HCT116 (cell line): Measurements from ENCODE around the gene MGST2.

Source experiments
- SIN3A ChIP-seq: IDR thresholded peaks from 2 replicates; pipeline ENCODE4 v1.6.1; 2012; ENCODE audit warnings: low read depth
- SP1 ChIP-seq: IDR thresholded peaks from 2 replicates; pipeline ENCODE4 v1.6.1; 2012; ENCODE audit warnings: low read depth
- TF ChIP-seq, protein P1 (sequence below), 3 experiments: fragments of 200-600 bp in 1 of 3; sonication (generic) in 1 of 3; IDR thresholded peaks in 2 of 3; conservative IDR thresholded peaks in 1 of 3; 2 replicates each; pipeline ENCODE4 v1.5.1; 2012 to 2017; ENCODE audit warnings: low read depth in 2 of 3, low read length in 2 of 3, antibody characterized with exemption in 1 of 3, borderline replicate concordance in 1 of 3, control low read depth in 1 of 3, mild to moderate bottlenecking in 1 of 3, mixed read lengths in 1 of 3, mixed run types in 1 of 3, moderate library complexity in 1 of 3; ENCODE audit not compliant: insufficient read depth in 1 of 3

DNA sequence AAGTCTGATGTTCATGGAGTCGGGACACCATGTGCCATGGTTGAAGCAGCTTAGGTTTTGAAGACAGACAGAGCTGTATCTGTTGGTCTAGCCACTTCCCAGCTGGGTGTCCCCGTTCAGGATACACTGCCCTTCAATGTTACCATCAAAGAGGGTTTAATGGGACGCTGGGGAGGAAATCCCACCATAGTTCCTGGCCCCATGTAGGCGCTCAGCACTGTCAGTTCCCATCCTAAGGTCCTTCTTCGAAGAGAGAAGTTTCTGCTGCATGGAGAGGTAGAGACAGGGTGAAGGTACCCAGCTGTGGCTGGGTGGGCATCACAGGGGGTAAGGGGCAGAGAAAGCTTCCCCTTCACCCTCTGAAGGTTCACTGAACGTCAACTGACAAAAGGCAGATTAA is 3.7 kb downstream of the MGST2 start:
- TF ChIP-seq, protein P1, sequence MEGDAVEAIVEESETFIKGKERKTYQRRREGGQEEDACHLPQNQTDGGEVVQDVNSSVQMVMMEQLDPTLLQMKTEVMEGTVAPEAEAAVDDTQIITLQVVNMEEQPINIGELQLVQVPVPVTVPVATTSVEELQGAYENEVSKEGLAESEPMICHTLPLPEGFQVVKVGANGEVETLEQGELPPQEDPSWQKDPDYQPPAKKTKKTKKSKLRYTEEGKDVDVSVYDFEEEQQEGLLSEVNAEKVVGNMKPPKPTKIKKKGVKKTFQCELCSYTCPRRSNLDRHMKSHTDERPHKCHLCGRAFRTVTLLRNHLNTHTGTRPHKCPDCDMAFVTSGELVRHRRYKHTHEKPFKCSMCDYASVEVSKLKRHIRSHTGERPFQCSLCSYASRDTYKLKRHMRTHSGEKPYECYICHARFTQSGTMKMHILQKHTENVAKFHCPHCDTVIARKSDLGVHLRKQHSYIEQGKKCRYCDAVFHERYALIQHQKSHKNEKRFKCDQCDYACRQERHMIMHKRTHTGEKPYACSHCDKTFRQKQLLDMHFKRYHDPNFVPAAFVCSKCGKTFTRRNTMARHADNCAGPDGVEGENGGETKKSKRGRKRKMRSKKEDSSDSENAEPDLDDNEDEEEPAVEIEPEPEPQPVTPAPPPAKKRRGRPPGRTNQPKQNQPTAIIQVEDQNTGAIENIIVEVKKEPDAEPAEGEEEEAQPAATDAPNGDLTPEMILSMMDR (IDR thresholded peaks at IDR 0.05 in 2 of 3, conservative IDR thresholded peaks at IDR 0.05 in 1 of 3; ENCODE audit: borderline replicate concordance in 1 of 3, insufficient read depth in 1 of 3, low read depth in 2 of 3, low read length in 2 of 3): no peak
- no peak for TF ChIP-seq SP1
- TF ChIP-seq SIN3A: no peak
